HepG2 (cell line): ENCODE results near the gene ZNF513. TPM values are rescaled to one million over a fixed set of nuclear protein-coding genes. Genes with fewer than 3 reads are reported as not detected.

Experiments used
- ARNT ChIP-seq: fragments of 450-650 bp; IDR thresholded peaks from 2 replicates; pipeline ENCODE4 v1.6.1; 2017
- FOXC1 ChIP-seq: sonication (generic); formaldehyde crosslinking; IDR thresholded peaks from 2 replicates; pipeline ENCODE4 v1.8.0; 2022; ENCODE audit warnings: mild to moderate bottlenecking, missing genetic modification reagents, borderline replicate concordance
- FOXJ3 ChIP-seq: sonication (generic); formaldehyde crosslinking; IDR thresholded peaks from 2 replicates; pipeline ENCODE4 v1.4.0; 2020; ENCODE audit warnings: missing genetic modification reagents, mild to moderate bottlenecking, borderline replicate concordance
- HNF1A ChIP-seq, 2 experiments: sonication (generic) in 1 of 2; formaldehyde crosslinking in 1 of 2; IDR thresholded peaks; 2 replicates each; pipeline versions ENCODE4 v1.4.0 to v1.6.1; 2016 to 2020; ENCODE audit warnings: borderline replicate concordance in 1 of 2, low read depth in 1 of 2, mild to moderate bottlenecking in 1 of 2, missing genetic modification reagents in 1 of 2
- MXD4 ChIP-seq: IDR thresholded peaks from 2 replicates; pipeline ENCODE4 v1.6.1; 2016; ENCODE audit warnings: mild to moderate bottlenecking, missing biosample characterization, missing genetic modification reagents
- MXI1 ChIP-seq: IDR thresholded peaks from 3 replicates; pipeline ENCODE4 v1.6.1; 2012; ENCODE audit warnings: low read depth, low read length, inconsistent platforms, borderline replicate concordance
- PTBP1 ChIP-seq: fragments of 200-400 bp; formaldehyde crosslinking; IDR thresholded peaks from 2 replicates; pipeline ENCODE4 v1.6.1; 2018; ENCODE audit warnings: low read length, low read depth; ENCODE audit not compliant: poor library complexity, severe bottlenecking
- SP4 ChIP-seq: sonication (generic); formaldehyde crosslinking; IDR thresholded peaks from 2 replicates; pipeline ENCODE4 v1.8.1; 2023; ENCODE audit warnings: mild to moderate bottlenecking, missing genetic modification reagents
- TCF7L2 ChIP-seq: IDR thresholded peaks from 2 replicates; pipeline ENCODE4 v1.6.1; 2011; ENCODE audit warnings: mild to moderate bottlenecking, low read depth, low read length, moderate library complexity
- XRCC5 ChIP-seq: fragments of 200-400 bp; formaldehyde crosslinking; optimal IDR thresholded peaks from 2 replicates; pipeline ENCODE3; 2017; ENCODE audit warnings: mild to moderate bottlenecking, low read length
- ZBTB7A ChIP-seq: sonication (generic); formaldehyde crosslinking; IDR thresholded peaks from 2 replicates; pipeline ENCODE4 v1.8.0; 2022; ENCODE audit warnings: mild to moderate bottlenecking, missing genetic modification reagents
- ZNF3 ChIP-seq: IDR thresholded peaks from 2 replicates; pipeline ENCODE4 v1.7.0; 2017; ENCODE audit warnings: inconsistent platforms
- ZNF564 ChIP-seq: sonication (generic); formaldehyde crosslinking; IDR thresholded peaks from 2 replicates; pipeline ENCODE4 v1.8.1; 2023; ENCODE audit warnings: mild to moderate bottlenecking, missing genetic modification reagents
- ZNF574 ChIP-seq: sonication (generic); formaldehyde crosslinking; IDR thresholded peaks from 2 replicates; pipeline ENCODE4 v1.4.0; 2020; ENCODE audit warnings: missing genetic modification reagents
- ZNF609 ChIP-seq: sonication (generic); formaldehyde crosslinking; IDR thresholded peaks from 2 replicates; pipeline ENCODE4 v1.4.0; 2020; ENCODE audit warnings: mild to moderate bottlenecking, missing genetic modification reagents, borderline replicate concordance
- ZNF775 ChIP-seq: sonication (generic); formaldehyde crosslinking; IDR thresholded peaks from 2 replicates; pipeline ENCODE4 v1.4.0; 2020; ENCODE audit warnings: missing genetic modification reagents, mild to moderate bottlenecking, moderate library complexity, borderline replicate concordance
- ZNF83 ChIP-seq: sonication (generic); formaldehyde crosslinking; IDR thresholded peaks from 2 replicates; pipeline ENCODE4 v1.4.0; 2020; ENCODE audit warnings: missing genetic modification reagents, mild to moderate bottlenecking, borderline replicate concordance
- polyA plus RNA-seq, 8 experiments: library from polyadenylated mRNA; depleted of rRNA in 3 of 8; stranded (reverse) in 7 of 8; unstranded in 1 of 8; fragments of >200 nt; fragmentation: Illumina TruSeq in 4 of 8; extraction: Trizol in 4 of 8; gene quantifications; 2 replicates each; pipeline versions ENCODE4 v1.2.1 to v1.2.3, GENCODE V29; 2011 to 2016; ENCODE audit warnings: low read depth in 4 of 8, missing spikeins in 1 of 8, mixed read lengths in 1 of 8; ENCODE audit not compliant: insufficient read depth in 1 of 8
- total RNA-seq, 5 experiments: library from RNA; depleted of rRNA; stranded (reverse); fragments of >200 nt; fragmentation: Illumina TruSeq; extraction: Trizol; gene quantifications; 2 replicates each; pipeline ENCODE4 v1.2.3, GENCODE V29; 2016; ENCODE audit warnings: low read depth in 1 of 5

The ZNF513 gene
- total and polyA plus RNA-seq, 2 of the 13 experiments (the other 11 are each of a cell fraction or from before 2014, with no cell fraction given) = 4.9 to 6.3 TPM

GRCh38 chr2:27412419-27413152, 32.1 kb upstream of the ZNF513 start (continued):
- TF ChIP-seq MXI1 = no peak; the same call in 2 of the 3 replicates
- no peak for TF ChIP-seq SP4 (CRISPR knock-in tag)
- no peak for TF ChIP-seq ZNF574 (CRISPR knock-in tag)
- no peak for TF ChIP-seq MXD4 (CRISPR knock-in tag)
- no peak for TF ChIP-seq XRCC5
- TF ChIP-seq ZBTB7A (CRISPR knock-in tag) = no peak
- no peak for TF ChIP-seq ZNF3 (CRISPR knock-in tag)
- no peak for TF ChIP-seq PTBP1
- TF ChIP-seq TCF7L2 = no peak
- TF ChIP-seq ZNF564 (CRISPR knock-in tag) = no peak
- no peak for TF ChIP-seq FOXJ3 (CRISPR knock-in tag)
- no peak for TF ChIP-seq ZNF775 (CRISPR knock-in tag)
- TF ChIP-seq ARNT = no peak
- TF ChIP-seq ZNF83 (CRISPR knock-in tag) = no peak
- no peak for TF ChIP-seq FOXC1
- no peak for TF ChIP-seq ZNF609 (CRISPR knock-in tag)
- no peak for TF ChIP-seq HNF1A (IDR thresholded peaks at IDR 0.05; ENCODE audit: low read depth)
- no peak for TF ChIP-seq HNF1A (CRISPR knock-in tag; IDR thresholded peaks at IDR 0.05; ENCODE audit: borderline replicate concordance)
